Retinal pigment epithelial cell (primary cell): Measurements from ENCODE around the gene LEFTY2.

Experiments
- DNase-seq: peaks from one replicate; pipeline ENCODE4 v3.0.0-alpha.2; 2010; ENCODE audit warnings: low read depth
- H3K4me3 ChIP-seq: 2 replicates; pipeline ENCODE4 v1.5.1; 2011; ENCODE audit warnings: mild to moderate bottlenecking, low read length, control low read depth, moderate library complexity
- CTCF ChIP-seq: conservative IDR thresholded peaks from 2 replicates; pipeline ENCODE4 v1.5.1; 2011; ENCODE audit warnings: low read depth, low read length, control low read depth, inconsistent platforms

LEFTY2 gene

DNA sequence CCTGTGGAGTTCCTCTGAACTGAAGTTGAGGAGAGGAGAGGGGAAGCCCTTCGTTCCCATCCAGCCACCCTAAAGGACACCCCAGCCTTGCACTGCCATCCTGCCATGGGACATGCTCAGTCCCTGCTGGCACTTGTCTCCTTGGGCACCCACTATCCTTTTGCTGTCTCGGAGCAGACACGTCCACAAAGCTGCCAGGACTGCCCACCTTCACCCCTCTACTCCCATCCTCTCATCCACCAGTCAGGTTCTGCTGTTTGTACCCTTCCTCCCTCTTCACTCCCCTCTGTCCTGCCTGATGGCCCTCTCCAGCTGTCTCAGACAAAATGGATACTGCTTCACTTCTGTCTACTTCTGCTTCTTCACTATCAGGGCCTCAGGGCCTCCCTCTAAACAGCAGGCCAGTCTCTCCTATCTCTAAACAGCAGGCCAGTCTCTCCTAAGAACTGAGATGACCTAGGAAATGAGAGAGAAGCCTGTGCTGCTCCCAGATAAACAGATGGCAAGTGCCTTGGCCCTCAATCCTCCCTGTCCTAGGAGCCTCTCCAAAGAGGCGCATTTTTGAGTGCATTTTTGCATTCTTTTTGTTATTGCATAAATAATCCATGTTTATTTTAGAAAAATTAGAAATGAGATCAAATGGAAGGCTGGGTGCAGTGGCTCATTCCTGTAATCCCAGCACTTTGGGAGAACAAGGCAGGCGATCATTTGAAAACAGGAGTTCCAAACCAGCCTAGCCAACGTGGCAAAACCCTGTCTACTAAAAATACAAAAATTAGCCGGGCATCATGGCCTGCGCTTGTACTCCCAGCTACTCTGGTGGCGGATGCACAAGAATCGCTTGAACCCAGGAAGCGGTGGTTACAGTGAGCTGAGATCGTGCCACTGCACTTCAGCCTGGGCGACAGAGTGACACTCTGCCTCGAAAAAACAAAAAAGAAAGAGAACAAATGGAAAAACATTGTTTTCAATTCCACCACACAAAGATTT is 12.5 kb downstream of the LEFTY2 start:
- no peak overlapping the region for H3K4me3 ChIP-seq
- TF ChIP-seq CTCF = no peak
- no peak for DNase-seq

DNA sequence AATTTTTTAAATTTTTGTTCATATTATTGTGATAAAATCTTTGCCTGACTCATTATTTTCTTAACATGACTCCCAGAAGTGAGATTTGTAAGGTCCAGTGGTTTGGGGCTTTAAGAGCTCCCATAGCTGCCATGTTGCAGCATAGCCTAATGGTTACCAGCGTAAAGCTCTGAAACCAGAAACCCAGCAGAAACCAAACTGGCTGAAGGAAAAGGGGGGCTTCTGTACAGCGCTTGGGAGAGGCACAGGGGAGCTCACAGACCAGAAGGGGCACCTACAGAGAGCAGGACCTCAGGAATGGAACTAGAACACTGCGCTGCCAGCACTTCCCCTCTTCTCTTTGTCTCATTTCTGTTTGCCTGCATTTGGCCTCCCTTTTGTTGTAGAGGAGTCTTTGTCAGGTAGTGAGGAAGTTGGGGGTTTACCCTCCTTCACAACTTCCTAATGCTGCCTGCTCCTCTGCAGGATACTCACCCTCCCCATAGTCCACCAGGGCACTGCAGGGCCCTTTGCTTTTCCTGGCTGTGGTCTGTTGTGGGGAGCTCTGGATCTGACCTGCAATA is 14.4 kb downstream of the LEFTY2 start:
- no peak for TF ChIP-seq CTCF
- no peak overlapping the region for H3K4me3 ChIP-seq
- no peak for DNase-seq

DNA sequence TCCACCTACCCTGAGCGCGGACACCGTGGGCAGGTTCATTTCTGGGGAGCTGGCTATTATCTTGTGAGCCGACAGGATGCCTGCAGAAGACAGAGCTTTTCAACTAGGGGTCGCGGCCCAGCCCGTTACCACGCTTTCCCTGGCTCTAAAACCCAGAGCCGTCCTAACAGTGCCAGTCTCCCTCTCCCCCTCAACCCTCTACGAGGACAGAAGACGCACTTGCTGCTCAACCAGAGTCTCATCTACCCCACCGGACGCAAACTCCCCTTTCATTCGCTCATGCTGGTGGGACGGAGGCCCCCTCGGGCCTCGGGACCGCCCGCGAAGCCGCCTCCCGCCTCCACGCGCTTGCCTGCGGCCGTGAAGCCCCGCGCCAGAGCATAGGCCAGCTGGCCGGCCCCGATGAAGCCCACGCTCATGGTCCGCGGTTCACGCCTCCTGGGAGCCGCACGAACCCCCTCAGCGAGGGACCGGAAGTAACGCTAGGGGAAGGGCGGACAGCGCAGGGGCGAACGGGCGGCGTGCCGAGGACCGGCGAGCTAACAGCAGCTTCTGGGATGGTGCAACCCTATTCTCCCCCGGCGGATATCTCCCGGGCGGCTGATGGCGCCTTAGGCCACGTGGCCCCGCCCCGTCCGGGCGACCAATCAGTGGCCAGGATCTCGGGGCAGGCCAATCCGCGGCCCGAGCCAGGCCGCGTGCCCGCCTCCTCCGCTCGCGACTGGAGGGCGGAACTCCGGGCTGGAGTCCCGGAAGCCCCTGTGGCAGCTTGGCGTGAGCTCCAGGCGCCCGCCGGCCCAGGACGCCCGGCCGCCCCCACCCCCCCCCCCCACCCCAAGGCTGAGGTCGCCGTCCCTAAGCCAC is 17.1 kb downstream of the LEFTY2 start, which contains the start of gene PYCR2:
PYCR2 (minus strand) TSS at position 559 of the 864 bp plus-strand sequence; CDS start at position 419, 140 bp downstream.
- H3K4me3 ChIP-seq = peak within 1 kb of the TSS; percentile 82
- no peak for TF ChIP-seq CTCF
- peak; percentile 79 for DNase-seq

GRCh38 chr1:225923381-225923691 is 17.7 kb downstream of the LEFTY2 start:
- no peak for TF ChIP-seq CTCF
- H3K4me3 ChIP-seq = peak overlapping the region; percentile 82
- no peak for DNase-seq

DNA sequence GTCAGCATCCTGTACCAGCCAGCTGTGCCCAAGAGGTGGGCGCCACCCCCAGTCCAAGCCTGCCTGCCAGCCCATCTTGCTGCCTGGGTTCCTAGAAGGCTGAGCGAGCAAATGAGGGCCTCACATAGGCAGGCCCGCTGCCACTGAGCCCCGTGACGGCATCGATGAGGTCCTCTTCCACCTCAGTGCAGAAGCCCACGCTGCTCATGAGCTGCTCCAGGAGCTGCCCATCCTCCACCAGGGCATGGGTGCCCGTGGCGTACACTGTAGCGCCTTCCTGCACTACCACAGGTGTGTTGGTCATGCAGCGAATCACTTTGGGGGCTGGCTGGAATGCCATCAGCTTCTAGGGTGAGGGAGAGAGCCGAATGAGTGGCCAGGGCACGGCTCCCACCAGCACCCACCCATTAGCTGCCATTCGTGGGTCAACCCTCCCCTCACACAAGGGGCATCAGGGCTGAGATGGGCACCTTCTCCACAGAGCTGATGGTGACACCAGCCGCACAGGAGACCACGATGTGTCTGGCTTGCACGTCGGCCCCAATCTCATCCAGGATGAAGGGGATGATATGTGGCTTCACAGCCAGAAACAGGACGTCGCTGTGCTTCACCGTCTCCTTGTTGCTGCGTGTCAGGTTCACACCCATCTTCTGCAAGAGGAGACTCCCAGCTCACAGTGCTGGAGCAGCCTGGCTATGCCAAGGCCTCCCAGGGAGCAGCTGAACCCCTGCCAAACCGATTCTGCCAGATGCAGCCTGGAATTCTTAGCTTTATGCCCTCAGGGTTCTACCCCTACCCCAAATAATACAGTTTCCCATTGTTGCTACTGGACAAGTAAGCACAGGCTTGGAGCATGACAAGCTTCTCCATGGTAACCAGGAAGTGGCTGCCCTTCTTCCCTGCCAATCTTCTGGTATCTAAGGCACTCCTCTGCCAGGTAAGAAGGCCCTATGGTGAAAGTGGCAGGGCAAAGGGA is 19.0 kb downstream of the LEFTY2 start:
- TF ChIP-seq CTCF = no peak
- no peak overlapping the region for H3K4me3 ChIP-seq
- DNase-seq = no peak

DNA sequence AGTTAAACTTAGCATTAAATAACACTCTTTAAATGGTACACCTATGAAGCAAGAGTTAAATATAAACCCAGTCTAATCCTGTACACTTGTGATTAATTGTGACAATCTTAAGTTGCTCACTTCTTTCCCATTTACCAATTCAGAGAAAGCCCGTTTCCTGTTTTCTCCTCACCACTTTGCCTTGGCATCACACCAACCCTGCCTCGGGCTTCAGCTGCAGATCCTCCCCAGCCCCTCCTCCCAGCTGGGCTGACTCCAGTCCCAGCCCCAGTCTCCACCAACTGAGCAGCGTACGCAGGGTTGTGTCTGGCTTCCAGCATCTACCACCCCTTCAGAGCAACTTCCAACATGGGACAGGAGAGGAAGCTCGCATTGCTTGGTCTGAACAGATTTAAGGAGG is 21.1 kb downstream of the LEFTY2 start:
- no peak for TF ChIP-seq CTCF
- no peak overlapping the region for H3K4me3 ChIP-seq
- DNase-seq = peak; percentile 42
